Ishikawa (cell line): ENCODE data around the gene CPPED1.

Experiments used
- CEBPB ChIP-seq: IDR thresholded peaks from 2 replicates; pipeline ENCODE4 v1.6.1; 2012
- CREB1 ChIP-seq: IDR thresholded peaks from 2 replicates; pipeline ENCODE4 v1.6.1; 2012; ENCODE audit warnings: low read depth
- EGR1 ChIP-seq: IDR thresholded peaks from 2 replicates; pipeline ENCODE4 v1.6.1; 2012
- EP300 ChIP-seq: IDR thresholded peaks from 2 replicates; pipeline ENCODE4 v1.6.1; 2012; ENCODE audit warnings: borderline replicate concordance
- FOXM1 ChIP-seq: IDR thresholded peaks from 2 replicates; pipeline ENCODE4 v1.6.1; 2012; ENCODE audit warnings: low read depth, borderline replicate concordance
- NFIC ChIP-seq: IDR thresholded peaks from 2 replicates; pipeline ENCODE4 v1.6.1; 2012
- RAD21 ChIP-seq: IDR thresholded peaks from 2 replicates; pipeline ENCODE4 v1.6.1; 2012; ENCODE audit warnings: low read depth
- REST ChIP-seq: IDR thresholded peaks from 2 replicates; pipeline ENCODE4 v1.6.1; 2012; ENCODE audit warnings: low read depth, mild to moderate bottlenecking
- TAF1 ChIP-seq: IDR thresholded peaks from 2 replicates; pipeline ENCODE4 v1.6.1; 2012; ENCODE audit warnings: low read depth, mild to moderate bottlenecking
- TCF12 ChIP-seq: IDR thresholded peaks from 2 replicates; pipeline ENCODE4 v1.6.1; 2012; ENCODE audit warnings: low read depth
- TEAD4 ChIP-seq: IDR thresholded peaks from 2 replicates; pipeline ENCODE4 v1.6.1; 2012
- YY1 ChIP-seq: IDR thresholded peaks from 2 replicates; pipeline ENCODE4 v1.6.1; 2012; ENCODE audit warnings: low read depth
- TF ChIP-seq, protein P1 (sequence below): IDR thresholded peaks from 2 replicates; pipeline ENCODE4 v1.6.1; 2012
- TF ChIP-seq, protein P2 (sequence below): IDR thresholded peaks from 2 replicates; pipeline ENCODE4 v1.6.1; 2012

- TF ChIP-seq REST (no peak), EGR1 (no peak), EP300 (no peak), RAD21 (no peak), CREB1 (no peak), TEAD4 (no peak), FOXM1 (no peak), TAF1 (no peak), TCF12 (no peak), YY1 (no peak), NFIC (no peak), CEBPB (no peak)
- TF ChIP-seq, protein P1, sequence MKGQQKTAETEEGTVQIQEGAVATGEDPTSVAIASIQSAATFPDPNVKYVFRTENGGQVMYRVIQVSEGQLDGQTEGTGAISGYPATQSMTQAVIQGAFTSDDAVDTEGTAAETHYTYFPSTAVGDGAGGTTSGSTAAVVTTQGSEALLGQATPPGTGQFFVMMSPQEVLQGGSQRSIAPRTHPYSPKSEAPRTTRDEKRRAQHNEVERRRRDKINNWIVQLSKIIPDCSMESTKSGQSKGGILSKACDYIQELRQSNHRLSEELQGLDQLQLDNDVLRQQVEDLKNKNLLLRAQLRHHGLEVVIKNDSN: no peak
- TF ChIP-seq, protein P2, sequence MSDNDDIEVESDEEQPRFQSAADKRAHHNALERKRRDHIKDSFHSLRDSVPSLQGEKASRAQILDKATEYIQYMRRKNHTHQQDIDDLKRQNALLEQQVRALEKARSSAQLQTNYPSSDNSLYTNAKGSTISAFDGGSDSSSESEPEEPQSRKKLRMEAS: no peak
Observed at GRCh38 chr16:12749076-12749475, 54.6 kb downstream of the CPPED1 start.
